HTERT RPE-1 (cell line): Measurements from ENCODE around the gene REEP1.
"Not testable (repeated sequence)": the region's sequence is repeated elsewhere in the genome, so short reads cannot be mapped to it uniquely, and the experiment has no call there.

Experiments used
- in situ Hi-C: fragments of 300-500 bp; cut with MboI; formaldehyde crosslinking; loops from 4 replicates; pipeline ENCODE4 v1.14.3; 2020; ENCODE audit warnings: low sequenced_read_pairs

REEP1 gene

GRCh38 chr2:86347401-86347800 lies 10.0 kb upstream of the REEP1 start:
- in situ Hi-C loops, result no loop called here

DNA sequence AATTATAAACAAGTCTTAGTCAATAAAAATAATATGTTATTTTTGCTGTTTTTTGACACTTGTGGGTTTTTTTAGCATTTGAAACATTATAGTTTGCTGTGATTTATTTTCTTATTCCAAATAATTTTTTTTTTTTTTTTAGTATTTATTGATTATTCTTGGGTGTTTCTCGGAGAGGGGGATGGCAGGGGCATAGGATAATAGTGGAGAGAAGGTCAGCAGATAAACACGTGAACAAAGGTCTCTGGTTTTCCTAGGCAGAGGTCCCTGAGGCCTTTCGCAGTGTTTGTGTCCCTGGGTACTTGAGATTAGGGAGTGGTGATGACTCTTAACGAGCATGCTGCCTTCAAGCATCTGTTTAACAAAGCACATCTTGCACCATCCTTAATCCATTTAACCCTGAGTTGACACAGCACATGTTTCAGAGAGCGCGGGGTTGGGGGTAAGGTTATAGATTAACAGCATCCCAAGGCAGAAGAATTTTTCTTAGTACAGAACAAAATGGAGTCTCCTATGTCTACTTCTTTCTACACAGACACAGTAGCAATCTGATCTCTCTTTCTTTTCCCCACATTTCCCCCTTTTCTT lies 8.5 kb upstream of the REEP1 start:
- in situ Hi-C loops, result not testable (repeated sequence)

DNA sequence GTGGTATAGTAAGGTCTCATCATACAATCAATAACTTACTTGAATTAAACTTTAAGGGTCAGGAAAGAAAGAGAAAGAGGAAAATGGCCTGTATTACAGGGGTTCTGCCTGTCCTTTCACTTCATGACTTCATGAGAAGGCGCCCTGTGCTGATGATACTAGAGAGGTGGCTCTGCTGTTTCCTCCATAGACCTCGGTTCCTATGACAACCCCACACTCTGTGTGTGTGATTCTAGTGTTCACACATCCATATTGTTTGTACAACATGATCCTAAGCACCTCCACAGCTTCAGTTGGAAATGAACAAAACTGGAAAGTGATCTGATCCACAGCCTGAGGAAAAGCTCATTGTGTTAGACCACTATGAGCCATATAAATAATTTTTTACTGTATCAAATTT lies 7.0 kb upstream of the REEP1 start:
- in situ Hi-C loops, result no loop called here

- in situ Hi-C loops, result no loop called here
Observed at GRCh38 chr2:86342488-86342887, 5.1 kb upstream of the REEP1 start.

- in situ Hi-C loops, result no loop called here
Observed at GRCh38 chr2:86341470-86341869, 4.0 kb upstream of the REEP1 start.

DNA sequence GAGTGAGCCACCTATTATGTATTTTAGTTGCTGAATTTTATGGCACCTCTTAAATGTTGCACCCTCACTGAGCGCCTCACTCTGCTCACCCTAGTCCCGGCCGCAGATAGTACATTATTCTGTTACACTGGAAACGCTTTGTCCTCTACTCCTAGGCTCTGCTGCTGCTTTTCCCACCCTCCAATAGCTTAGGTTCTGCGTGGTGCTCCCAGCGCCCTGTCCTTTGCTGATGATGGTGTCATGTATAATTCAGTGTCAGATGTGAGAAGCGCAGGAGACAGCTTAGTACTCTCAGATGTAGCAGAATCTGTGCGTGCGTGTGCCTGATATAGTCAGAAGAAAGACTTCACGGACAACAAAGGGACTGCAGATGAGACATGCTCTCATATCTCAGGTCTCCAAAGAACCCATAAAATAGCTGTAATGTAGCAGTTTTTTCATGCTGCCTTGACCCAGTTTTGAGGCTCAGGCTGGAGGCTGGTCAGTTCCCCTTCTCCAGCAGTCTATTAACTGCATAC lies 1.4 kb upstream of the REEP1 start:
- in situ Hi-C loops, result no loop called here

DNA sequence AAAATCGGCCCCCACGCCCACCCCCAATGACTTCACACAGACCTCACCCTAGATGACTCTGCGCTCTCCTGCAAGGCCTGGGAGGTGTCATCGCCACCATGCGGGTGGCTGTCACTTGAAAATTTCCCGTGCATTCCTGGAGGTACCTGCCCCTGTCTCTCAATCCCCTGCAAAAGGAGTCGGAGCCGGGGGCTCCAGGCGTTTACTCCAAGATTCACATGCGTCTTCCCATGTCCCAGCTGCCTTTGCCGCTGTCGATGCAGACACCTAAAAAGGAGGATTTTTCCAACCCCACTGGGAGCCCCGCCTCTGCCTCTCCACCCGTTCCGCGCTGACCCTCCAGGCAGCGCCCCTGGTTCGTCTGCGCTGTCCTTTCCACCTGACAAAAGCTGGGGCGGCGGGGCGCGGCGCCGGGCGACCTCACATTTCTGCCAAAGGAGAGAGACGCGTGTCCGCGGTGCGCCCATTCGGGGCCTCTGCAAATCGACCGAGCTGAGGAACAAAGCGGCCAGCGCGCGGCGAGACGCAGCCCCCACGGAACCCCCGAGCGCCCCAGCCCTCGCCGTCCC lies 667 bp downstream of the REEP1 start:
- in situ Hi-C loops, result no loop called here

DNA sequence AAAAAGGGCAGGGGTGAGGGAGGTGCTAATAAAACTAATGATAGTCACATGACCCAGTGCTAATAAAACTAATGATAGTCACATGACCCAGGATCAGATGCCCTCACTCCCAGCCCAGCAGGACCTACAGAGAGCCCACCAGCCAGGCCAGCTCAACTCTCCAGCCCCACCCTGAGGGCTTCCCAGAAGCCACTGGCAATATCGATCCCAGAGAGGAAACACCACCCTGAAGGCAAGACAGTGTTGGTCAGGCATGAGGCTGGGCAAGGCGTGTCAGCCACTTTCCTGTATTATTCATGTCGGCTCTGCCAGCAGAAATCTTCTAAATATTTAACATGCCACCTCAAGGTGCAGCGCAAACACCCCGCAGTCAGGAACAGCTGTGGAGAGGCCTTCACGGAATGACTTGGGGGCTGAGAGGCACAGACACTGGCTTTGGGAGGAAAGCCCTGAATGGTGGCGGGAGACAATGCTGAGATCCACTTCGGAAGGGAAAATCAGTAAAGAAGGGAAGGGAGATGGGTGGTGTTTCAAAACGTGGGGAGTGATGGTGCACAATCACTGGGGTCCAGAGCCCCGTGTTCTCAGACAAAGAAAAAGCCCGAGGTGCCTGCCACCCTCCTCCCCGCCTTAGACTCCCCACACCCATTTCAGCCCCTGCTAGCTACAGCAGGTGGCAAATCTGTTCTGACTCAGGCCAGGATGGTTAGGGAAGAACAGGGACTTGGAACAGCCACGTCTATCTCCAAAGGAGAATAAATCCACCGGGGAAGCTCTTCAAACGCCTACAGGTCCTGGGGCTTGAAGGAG lies 1.4 kb downstream of the REEP1 start:
- in situ Hi-C loops, result no loop called here

DNA sequence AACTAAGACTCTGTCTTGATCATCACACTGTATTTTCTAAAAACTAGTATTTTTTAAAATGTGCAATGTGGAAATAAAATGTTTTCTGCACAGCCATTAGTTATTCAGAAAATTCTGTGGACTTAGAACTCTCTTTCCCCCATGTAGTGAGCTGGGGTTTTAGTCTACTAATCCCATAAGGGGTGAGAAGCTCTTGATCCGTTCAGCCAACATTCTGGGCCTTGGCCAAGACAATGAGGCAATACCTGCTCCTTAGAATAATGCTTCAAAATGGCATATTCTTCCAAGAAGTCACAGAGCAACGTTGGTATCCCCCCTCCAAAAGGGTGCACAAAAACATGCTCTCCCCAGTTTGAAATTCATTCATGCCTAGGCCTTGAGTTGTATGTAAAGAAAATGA lies 4.0 kb downstream of the REEP1 start:
- in situ Hi-C loops, result no loop called here

- in situ Hi-C loops, result no loop called here
Observed at GRCh38 chr2:86332654-86333053, 4.8 kb downstream of the REEP1 start.

DNA sequence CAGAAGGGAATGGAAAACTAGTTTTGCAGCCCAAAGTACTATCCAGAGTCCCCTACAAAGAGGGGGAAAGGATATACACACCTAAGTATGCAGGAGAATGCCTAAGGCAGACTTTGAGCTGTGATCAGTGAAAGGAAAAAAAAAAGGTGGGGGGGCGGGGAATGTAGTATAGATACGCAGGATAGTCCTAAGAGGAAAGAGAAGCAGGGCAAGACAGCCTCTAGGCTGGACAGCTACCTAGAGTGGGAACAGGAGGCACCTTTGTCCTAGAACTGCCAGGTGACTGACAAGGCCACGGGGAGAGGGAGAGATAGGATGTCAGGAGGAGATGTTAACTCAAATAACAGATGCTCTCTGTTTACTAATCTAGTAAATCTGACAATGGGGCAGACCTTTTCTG lies 6.0 kb downstream of the REEP1 start:
- in situ Hi-C loops, result no loop called here

GRCh38 chr2:86330001-86330400 lies 7.4 kb downstream of the REEP1 start:
- in situ Hi-C loops, result no loop called here

GRCh38 chr2:86323273-86324021 lies 14.0 kb downstream of the REEP1 start:
- in situ Hi-C loops, result no loop called here

DNA sequence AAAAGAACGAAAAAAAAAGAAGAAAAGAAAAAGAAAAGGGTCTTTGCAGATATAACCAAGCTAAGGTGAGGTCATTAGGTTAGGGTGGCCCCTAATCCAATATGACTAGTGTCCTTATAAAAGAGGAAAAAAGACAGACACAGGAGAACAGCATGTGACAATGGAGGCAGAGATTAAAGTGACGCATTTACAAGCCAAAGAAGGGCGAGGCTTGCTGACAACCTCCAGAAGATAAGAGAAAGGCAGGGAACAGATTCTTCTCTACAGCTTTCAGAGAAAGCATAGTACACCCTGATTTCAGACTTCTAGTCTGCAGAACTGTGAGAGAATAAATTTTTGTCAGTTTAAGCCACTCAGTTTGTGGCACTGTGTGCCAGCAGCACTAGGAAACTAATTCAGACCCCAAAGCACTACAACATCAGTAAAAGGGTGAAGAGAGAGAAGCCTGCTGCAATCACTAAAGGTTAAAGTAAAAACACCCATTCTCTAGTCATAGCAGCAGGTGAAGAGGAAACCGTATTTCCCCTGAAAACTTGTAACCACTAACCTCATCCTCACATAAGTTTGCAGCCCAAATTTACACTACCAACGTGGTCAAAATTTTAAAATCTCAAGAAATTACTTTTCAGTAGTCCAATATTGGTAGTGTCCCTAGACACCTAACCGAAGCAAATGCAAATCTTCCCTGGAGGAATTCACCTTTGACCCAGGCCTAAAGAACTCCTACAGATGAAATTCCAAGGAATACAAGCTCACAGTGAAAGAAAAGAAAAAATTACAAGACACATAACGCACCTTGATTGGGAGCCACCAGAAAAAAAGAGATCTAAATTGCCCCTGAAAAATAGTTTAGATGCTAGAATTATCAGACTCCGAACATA lies 17.5 kb downstream of the REEP1 start:
- in situ Hi-C loops, result no loop called here

- in situ Hi-C loops, result no loop called here
Observed at GRCh38 chr2:86315084-86315483, 22.3 kb downstream of the REEP1 start.

GRCh38 chr2:86314125-86314524 lies 23.3 kb downstream of the REEP1 start:
- in situ Hi-C loops, result no loop called here

DNA sequence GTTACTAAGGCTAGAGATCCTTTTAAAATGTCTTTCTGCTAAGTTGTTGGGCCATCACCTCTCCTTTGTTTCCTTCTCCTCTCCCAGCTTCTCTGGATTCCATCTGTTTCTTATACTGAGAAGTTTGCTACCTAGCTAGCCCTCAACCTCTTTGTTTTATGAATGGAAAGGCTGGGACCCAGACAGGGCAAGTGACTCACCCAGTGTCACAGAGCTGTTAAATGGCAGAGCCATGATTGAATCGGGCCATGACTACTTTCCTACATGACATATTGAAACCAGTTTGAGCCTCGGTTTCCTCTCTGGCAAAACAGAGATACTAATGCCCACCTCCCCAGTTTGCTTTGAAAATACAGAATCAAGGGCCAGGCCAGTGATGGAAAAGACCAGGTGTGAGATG lies 24.1 kb downstream of the REEP1 start:
- in situ Hi-C loops, result no loop called here

GRCh38 chr2:86311879-86312278 lies 25.5 kb downstream of the REEP1 start:
- in situ Hi-C loops, result no loop called here

- in situ Hi-C loops, result no loop called here
Observed at GRCh38 chr2:86309966-86310365, 27.5 kb downstream of the REEP1 start.

DNA sequence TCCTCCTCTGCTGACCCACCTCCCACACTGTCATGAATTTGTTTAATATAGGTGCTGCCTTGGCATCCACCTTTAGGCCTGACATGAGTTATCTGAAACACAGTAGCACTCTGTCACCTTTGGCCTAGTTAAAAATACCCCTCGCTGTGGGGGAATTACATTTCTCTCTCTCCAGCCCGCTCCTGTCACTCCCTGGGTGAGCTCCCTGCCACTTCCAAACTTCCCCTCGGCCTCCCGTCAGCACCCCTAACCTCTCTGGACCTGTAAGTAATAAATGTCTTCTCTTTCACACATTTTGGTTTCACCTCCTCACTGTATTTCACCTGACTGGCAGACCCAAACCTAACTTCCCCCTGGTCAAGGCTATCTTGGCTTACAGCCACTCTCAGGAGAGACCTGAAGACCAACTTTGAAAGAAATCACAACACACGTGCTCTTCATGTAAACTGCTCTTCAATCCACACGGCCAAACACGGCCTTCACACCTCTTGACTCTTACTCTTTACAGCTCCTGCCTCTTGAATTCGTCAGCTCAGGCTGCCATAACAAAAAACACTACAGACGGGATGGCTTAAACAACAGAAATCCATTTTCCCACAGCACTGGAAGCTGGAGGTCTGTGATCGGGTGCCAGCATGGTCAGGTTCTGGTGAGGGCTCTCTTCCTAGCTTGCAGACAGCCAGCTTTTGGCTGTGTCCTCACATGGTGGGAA lies 28.3 kb downstream of the REEP1 start:
- in situ Hi-C loops, result no loop called here
